HG03280 (cell line): ENCODE results near the gene ROGDI.

ENCODE experiments used
- ATAC-seq: cut with Tn5 transposase; IDR thresholded peaks from one replicate; pipeline ENCODE4 v1.9.1; 2021; ENCODE audit warnings: mild to moderate bottlenecking, moderate library complexity; ENCODE audit not compliant: unreplicated experiment

Gene ROGDI, protein sequence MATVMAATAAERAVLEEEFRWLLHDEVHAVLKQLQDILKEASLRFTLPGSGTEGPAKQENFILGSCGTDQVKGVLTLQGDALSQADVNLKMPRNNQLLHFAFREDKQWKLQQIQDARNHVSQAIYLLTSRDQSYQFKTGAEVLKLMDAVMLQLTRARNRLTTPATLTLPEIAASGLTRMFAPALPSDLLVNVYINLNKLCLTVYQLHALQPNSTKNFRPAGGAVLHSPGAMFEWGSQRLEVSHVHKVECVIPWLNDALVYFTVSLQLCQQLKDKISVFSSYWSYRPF

DNA sequence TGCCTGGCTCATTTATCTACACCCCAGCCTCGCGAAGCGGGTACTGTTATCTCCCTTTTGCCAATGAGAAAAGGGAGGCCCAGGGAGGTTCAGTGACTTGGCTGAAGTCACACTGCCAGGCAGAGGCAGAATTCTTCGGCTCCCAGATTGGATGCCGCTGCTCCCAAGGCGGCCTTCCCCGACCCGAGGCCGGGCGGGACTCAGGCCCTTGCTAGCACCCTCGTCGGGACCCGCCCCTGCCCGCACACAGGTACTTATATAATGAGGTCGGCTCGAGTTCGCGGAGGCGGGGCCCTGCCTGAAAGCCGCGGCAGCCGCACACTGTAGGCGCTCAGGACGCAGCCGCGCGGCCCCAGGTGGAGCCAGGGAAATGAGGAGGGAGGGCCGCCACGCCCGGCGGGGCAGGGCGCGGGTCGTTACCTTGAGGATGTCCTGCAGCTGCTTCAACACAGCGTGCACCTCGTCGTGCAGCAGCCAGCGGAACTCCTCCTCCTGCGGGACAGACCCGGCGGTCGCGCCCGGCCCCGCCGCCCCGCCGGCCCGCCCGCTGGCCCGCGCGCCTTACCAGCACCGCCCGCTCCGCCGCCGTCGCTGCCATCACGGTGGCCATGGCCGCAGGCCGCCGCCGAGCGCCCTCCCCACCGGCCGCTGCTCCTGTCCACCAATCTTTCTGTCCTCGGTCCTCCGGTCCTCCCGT is at the start of gene ROGDI:
Gene ROGDI (minus strand): TSS at position 672 of the 697 bp plus-strand sequence. CDS start 62 bp downstream, at position 610.
- ATAC-seq: peak; percentile 59

GRCh38 chr16:4850211-4850610 is 47.8 kb upstream of the ROGDI start:
- no peak for ATAC-seq

DNA sequence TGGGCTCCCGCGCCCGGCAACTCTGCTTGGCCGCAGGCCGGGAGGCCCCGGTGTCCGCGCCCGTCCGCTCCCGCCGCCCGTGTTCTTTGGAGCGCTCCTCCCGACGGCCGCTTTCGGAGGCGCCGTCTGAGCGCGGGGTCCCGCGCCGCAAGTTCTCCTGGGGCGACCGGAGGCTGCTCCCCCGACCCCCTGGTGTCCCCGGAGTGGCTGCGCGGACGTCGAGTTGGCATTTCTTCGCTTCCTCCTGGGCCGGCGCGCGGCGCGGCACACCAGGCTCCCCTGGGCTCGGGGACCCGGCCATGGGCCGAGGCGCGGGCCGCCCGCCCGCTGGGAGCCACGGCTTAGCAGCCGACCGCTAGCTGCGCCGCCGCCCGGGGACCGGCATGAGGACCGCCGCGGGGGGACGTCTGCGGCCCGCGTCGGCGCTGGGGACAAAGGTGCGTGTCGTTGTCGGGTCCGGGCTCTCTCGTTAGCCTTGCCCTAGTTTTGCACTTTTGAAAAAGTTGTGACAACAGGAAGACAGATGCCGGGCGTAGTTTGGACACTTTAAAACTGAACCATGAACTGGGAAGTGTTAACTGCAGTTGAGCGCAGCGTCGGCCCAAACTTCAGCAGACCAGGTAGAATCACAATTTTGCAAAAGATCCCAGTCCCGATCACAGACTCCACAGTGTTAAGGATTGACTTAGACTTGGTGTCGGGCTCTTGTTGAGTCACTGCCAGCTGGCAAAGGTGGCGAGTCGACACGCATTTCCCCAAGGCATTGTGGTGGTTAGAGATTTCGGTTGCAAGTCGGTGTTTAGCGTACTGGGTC is 45.5 kb upstream of the ROGDI start:
- ATAC-seq: peak; percentile 26

DNA sequence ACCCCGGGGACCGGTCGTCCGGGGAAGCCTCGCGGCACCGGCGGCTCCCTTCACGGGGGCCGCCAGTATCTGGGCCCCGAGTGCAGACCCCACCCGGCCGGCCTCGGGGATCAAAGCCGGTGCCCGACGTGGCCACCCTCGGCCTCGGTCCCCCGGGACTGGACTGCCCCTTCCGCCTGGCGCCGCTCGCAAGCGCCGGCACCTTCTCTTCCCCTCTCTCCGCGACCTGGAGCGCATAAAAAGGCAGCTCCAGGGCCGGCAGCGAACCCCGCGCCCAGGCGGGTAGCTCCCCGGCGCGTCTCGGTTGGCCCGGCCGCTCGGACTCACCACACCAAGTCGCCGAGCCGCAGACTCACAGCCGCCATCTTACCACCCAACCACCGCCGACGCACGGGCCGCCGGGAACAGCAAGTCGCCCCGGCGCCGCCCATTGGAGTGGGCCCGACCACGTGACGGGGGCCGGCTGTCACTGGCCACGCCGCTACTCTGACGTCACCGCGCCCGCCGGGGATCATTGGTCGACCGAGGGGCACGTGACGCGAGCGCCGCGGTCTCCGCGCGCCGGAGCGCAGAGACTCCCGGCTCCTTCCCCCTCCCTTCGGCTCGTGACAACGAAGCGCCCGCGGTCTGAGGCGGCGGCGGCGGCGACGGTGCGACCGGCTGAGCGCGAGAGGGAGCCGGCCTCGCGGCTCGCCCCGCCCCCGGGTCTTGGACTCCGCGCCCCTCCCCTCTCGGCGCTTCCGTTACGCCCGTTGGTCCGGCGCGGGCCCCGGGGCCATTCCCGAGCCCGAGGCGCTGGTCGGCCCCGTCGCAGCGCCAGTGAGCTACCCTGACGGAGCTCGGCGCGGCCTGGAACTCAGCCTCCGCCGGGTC is 44.7 kb upstream of the ROGDI start, which contains the start of the genes GLYR1 and UBN1:
Gene GLYR1 (minus strand): TSS at position 388 of the 873 bp plus-strand sequence. CDS start 23 bp downstream, at position 365.
Gene UBN1 (plus strand): TSS at position 581 of the 873 bp plus-strand sequence. CDS start 5,437 bp downstream, outside the sequence.
- ATAC-seq: peak; percentile 86

GRCh38 chr16:4846503-4846900 is 44.1 kb upstream of the ROGDI start:
- peak; percentile 10 for ATAC-seq

DNA sequence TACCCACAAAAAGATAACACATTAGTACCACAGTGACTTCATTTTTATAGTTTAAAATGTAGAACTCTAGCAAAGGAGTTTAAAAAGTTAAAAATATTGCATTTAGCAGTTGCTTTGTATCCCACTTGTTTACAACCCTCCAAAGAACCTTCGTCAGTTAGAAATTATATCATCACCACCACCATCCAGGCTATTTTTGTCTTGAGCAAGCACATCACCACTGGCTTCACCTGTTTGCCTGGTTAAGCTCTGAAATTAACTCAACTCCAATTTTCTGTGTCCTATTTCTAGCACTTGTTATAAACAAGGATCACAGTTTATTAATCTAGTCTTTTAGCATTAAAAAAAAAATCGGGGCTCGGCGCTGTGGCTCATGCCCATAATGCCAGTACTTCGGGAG is 38.6 kb upstream of the ROGDI start:
- ATAC-seq: no peak

- no peak for ATAC-seq
These were observed 37.5 kb upstream of the ROGDI start for GRCh38 chr16:4839942-4840341.

DNA sequence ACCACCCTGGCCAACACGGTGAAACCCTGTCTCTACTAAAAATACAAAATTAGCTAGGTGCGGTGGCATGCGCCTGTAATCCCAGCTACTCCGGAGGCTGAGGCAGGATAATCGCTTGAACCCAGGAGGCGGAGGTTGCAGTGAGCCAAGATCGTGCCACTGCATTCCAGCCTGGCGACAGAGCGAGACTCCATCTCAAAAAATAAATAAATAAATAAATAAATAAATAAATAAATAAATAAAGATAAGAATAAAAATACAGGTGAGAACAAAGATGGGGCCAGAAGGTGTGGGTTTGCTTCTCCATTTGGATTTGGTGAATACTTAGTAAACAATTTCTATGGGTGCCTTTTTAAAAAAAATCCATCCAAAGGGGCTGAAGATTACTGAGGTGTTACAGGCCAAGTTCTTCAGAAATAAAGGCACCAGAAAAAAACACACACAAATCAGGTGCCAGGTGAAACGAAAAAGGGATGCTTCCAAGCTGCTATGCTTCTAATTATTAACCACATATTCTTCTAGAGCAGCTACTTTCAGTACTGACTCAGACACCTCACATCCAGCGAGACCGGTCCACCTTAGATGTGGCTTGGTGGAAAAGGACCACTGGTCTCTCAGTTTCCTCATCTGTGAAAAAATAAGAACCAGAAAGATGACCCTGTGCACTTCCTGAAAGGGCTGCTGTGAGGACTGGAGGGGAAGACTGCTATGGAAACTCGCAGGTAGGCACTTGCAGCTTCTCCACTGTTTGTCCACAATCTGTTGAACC is 35.5 kb upstream of the ROGDI start:
- ATAC-seq: no peak

- no peak for ATAC-seq
These were observed 34.3 kb upstream of the ROGDI start for GRCh38 chr16:4836727-4837126.

DNA sequence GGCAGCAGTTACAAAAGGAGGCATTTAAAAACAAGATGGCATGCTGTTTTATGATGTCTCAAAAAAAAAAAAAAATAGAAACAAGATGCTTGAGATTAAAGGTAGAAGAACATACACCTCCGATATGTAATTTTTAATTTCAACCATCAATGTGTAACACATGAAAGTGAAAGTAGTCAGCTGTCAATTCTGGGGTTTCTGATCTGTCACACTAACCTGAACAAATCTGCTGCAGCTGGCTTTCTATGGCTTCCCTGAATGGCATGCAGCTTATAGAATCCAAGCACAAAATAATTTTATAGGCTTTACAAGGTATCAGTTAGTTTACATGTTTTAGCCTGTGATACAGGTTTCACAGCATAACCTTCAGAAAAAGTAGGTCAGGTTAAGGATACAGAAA is 31.2 kb upstream of the ROGDI start:
- ATAC-seq: no peak

GRCh38 chr16:4832698-4833343 is 30.4 kb upstream of the ROGDI start:
- no peak for ATAC-seq

DNA sequence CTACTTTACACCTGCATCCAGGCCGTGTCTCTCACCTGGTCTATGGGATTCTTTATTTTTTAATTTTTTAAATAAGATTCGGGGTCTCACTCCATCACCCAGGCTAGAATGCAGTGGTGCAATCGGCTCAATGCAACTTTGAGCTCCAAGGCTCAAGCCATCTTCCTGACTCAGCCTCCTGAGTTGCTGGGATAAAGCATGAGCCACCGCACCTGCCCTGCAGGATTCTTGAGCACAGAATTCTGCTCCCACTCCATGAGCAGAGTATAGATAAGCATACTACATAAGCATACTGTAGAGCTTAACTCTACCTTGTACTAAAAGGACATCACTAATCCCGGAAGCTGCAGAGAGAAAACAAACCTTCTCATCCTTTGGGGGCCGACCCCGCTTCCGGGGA is 29.2 kb upstream of the ROGDI start:
- ATAC-seq: no peak

DNA sequence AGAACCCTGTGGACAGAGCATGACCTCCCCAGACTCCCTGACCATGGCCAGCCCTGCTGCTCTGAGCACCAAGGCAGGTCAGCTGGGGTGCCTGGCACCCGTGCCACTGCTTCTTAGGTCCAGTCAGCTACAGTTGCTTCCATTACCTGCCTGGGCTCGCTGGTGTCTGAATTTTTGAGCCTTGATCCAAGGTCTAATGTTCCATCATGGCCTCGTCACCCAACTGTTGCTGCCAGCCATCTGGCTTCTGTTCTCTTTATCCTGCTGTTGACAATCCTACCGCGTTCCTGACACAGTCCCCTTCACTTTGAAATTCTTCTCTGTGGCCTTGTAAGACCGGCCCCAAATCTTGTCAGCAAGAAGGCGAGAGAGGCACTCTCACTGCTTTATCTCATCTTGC is 28.0 kb upstream of the ROGDI start:
- ATAC-seq: no peak

GRCh38 chr16:4828567-4829321 is 26.3 kb upstream of the ROGDI start:
- no peak for ATAC-seq

- ATAC-seq: no peak
These were observed 24.5 kb upstream of the ROGDI start for GRCh38 chr16:4826980-4827379.

DNA sequence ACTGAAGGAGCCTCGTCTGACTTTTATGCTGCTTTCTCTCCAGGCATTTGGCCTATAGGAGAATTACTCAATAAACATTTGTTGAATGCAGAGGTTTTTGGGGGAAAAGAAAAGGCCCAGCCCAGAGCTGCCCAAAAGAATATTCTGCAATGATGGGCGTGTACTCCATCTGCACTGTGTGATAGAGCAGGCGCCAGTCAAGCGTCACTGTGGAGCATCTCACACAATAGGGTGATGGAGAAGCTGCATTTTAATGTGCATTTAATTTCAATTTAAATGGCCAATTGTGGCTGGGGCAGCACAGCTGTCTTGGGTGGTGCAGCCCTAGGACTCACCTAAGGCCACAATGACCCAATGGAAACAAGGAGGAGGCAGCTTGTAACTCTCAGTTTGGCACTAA is 24.1 kb upstream of the ROGDI start:
- no peak for ATAC-seq

DNA sequence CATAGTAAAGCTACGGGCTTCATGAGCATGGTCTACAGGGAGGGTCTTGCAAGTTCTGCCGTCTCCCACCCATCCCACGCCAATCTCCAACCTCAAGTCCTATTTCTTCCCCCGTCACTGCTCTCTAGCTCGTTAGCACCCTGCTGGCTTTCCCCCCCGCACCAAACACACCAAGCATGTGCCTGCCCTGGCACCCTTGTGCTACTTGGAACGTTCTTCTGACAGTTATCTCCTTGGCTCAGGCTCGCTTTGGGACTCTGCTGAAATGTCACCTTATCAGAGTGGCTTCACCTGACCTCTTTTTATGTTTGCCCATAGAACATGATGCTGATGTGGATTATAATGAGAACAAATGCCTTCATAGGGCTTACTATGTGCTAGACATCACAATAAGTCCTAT is 22.8 kb upstream of the ROGDI start:
- ATAC-seq: no peak

DNA sequence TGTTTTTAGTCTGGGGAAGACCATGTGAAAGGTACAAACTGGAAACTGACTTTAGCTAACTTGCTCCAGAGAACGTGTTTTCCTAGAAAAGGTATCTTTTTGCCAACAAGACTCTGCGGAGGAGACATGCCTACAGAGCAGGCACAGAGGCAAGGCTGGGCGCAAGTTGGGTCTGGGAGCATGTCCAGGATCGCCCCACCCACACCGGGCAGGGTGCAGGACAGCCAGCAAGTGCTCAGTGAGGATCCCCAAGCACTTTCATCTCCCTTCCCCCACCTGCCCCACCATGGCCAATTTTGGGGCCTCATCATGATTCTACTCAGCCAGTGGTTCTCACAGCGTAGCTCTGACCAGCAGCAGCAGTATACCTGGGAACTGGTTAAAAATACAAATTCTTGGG is 18.2 kb upstream of the ROGDI start:
- ATAC-seq: no peak
